Tibial artery (tissue), 4 donors: ENCODE data around the gene MCF2L.

ENCODE experiments used
- DNase-seq, 2 donors: peaks; one replicate each; pipeline ENCODE4 v3.0.0-alpha.2; 2019
- H3K27ac ChIP-seq, 2 donors: fragments of 200-600 bp; sonication (generic) in 1 of 2; 1 replicate in 1 of 2; 2 replicates in 1 of 2; pipeline ENCODE4 v1.5.1; 2018 to 2019; ENCODE audit warnings: mild to moderate bottlenecking in 1 of 2
- H3K27me3 ChIP-seq, 2 donors: fragments of 200-600 bp; sonication (generic) in 1 of 2; one replicate each; pipeline versions ENCODE4 v1.5.1 to v1.6.0; 2016 to 2019
- H3K36me3 ChIP-seq, 3 donors: fragments of 200-600 bp; sonication (generic) in 2 of 3; one replicate each; pipeline ENCODE4 v1.5.1; 2016 to 2019; ENCODE audit warnings: mild to moderate bottlenecking in 2 of 3
- H3K4me1 ChIP-seq, 4 donors: fragments of 200-600 bp; sonication (generic) in 2 of 4; 1 replicate in 3 of 4; 2 replicates in 1 of 4; pipeline ENCODE4 v1.5.1; 2016 to 2019
- H3K4me3 ChIP-seq, 2 donors: fragments of 200-600 bp; sonication (generic) in 1 of 2; 1 replicate in 1 of 2; 2 replicates in 1 of 2; pipeline ENCODE4 v1.5.1; 2018 to 2019; ENCODE audit warnings: mild to moderate bottlenecking in 2 of 2
- H3K9me3 ChIP-seq, 3 donors: fragments of 200-600 bp; sonication (generic) in 1 of 3; one replicate each; pipeline ENCODE4 v1.5.1; 2016 to 2019
- CTCF ChIP-seq, 2 experiments: fragments of 200-600 bp in 1 of 2; fragments of 450-650 bp in 1 of 2; IDR thresholded peaks; one replicate each; pipeline ENCODE4 v1.5.1; 2017 to 2019; ENCODE audit warnings: antibody characterized with exemption in 2 of 2, mild to moderate bottlenecking in 1 of 2, moderate library complexity in 1 of 2
- intact Hi-C: fragments of 100-400 bp; cut with DNase I; formaldehyde crosslinking; loops from one replicate; pipeline ENCODE4 v1.15.0; 2023; ENCODE audit warnings: low total_unique reads

Gene MCF2L

DNA sequence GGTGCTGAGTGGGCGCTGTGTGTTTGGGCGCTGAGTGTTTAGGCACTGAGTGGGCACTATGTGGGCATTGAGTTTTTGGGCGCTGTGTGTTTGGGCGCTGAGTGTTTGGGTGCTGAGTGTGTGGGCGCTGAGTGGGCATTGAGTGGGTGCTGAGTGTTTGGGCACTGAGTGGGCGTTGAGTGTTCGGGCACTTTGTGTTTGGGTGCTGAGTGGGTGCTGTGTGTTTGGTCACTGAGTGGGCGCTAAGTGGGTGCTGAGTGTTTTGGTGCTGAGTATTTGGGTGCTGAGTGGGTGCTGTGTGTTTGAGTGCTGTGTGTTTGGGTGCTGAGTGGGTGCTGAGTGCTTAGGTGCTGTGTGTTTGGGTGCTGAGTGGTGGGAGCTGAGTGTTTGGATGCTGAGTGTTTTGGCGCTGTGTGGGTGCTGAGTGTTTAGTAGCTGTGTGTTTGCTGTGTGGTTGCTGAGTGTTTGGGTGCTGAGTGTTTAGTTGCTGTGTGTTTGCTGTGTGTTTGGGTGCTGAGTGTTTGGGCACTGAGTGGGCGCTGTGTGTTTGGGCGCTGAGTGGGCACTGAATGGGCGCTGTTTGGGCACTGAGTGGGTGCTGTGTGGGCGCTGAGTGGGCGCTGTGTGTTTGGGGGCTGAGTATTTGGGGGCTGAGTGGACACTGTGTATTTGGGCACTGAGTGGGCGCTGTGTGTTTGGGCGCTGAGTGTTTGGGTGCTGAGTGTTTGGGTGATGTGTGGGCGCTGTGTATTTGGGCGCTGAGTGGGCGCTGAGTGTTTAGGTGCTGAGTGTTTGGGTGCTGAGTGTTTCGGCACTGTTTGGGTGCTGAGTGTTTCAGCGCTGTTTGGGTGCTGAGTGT is 89.3 kb downstream of the MCF2L start:
- DNase-seq, result no peak
- no peak for TF ChIP-seq CTCF (IDR thresholded peaks at IDR 0.05)
- intact Hi-C loops, result no loop called here
- Histone ChIP-seq H3K27me3 (no peaks in the 10 kb centered on the region), H3K4me3 (no peak overlapping the region), H3K4me1 (no peaks in the 10 kb centered on the region), H3K9me3 (no peaks in the 10 kb centered on the region), H3K36me3 (peaks cover 0 to 29% (median 9%) of the 10 kb centered on the region in 3 donors), H3K27ac (no peak overlapping the region)

- Histone ChIP-seq H3K4me1 (no peaks in the 10 kb centered on the region), H3K27me3 (no peaks in the 10 kb centered on the region), H3K9me3 (no peaks in the 10 kb centered on the region), H3K4me3 (no peak overlapping the region), H3K36me3 (peaks cover 0 to 28% (median 9%) of the 10 kb centered on the region in 3 donors), H3K27ac (no peak overlapping the region)
- no peak for DNase-seq
- intact Hi-C loops, result no loop called here
- no peak for TF ChIP-seq CTCF (IDR thresholded peaks at IDR 0.05)
These were observed 90.2 kb downstream of the MCF2L start for GRCh38 chr13:113058988-113059850.

- no peak for DNase-seq
These were observed 90.9 kb downstream of the MCF2L start for GRCh38 chr13:113059891-113060290.

DNA sequence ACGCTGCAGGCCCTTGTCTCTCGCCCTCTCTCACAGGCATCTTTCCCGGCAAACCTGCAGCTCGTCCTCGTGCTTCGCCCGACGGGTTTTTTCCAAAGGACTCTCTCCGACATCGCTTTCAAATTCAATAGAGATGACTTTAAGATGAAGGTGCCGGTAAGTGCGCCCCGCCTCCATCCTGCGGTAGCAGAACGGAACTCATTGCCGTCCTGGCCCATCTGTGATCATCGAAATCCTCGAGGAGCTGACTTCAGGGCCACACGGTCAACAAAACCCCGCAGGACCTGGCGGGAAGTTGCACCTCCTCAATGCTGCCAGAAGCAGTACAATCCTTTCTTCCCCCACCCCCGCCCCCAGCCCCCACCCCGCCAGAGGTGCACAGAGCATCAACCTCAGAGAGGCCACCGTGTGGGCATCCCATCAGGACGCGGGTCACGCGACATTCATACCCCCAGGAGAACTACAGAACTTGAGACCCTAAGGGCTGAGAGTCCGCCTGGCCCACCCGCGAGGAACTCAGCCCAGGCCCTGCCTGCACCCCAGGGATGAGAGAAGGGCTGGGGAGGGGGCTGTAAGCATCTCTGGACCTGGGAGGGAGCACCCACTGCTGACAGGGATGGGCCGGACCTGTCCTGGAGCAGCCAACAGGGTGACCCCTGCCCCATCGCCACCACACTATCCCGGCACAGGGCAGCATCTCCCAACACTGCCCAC is 91.7 kb downstream of the MCF2L start:
- DNase-seq, result no peak
- Histone ChIP-seq H3K9me3 (no peaks in the 10 kb centered on the region), H3K4me3 (no peak overlapping the region), H3K4me1 (no peaks in the 10 kb centered on the region), H3K36me3 (peaks cover 0 to 37% (median 16%) of the 10 kb centered on the region in 3 donors), H3K27ac (no peak overlapping the region), H3K27me3 (no peaks in the 10 kb centered on the region)
- intact Hi-C loops, result no loop called here
- TF ChIP-seq CTCF (IDR thresholded peaks at IDR 0.05), result no peak

More at GRCh38 chr13:113059891-113060290, 90.9 kb downstream of the MCF2L start:
- Histone ChIP-seq H3K27ac (no peak overlapping the region), H3K27me3 (no peaks in the 10 kb centered on the region), H3K4me3 (no peak overlapping the region), H3K36me3 (peaks cover 0 to 31% (median 13%) of the 10 kb centered on the region in 3 donors), H3K9me3 (no peaks in the 10 kb centered on the region), H3K4me1 (no peaks in the 10 kb centered on the region)
- no peak for TF ChIP-seq CTCF (IDR thresholded peaks at IDR 0.05)
- intact Hi-C loops, result no loop called here

- H3K4me3 ChIP-seq, result no peak overlapping the region
- DNase-seq, result no peak
- intact Hi-C loops, result no loop called here
These were observed 92.2 kb downstream of the MCF2L start for GRCh38 chr13:113061271-113061625.

More at GRCh38 chr13:113061271-113061625, 92.2 kb downstream of the MCF2L start:
- no peak for TF ChIP-seq CTCF (IDR thresholded peaks at IDR 0.05)
- Histone ChIP-seq H3K27me3 (no peaks in the 10 kb centered on the region), H3K4me1 (no peaks in the 10 kb centered on the region), H3K36me3 (peaks cover 0 to 42% (median 16%) of the 10 kb centered on the region in 3 donors), H3K27ac (no peak overlapping the region), H3K9me3 (no peaks in the 10 kb centered on the region)
